ENCODE data around the gene KCNQ1. TPM values are rescaled to one million over a fixed set of nuclear protein-coding genes. Genes with fewer than 3 reads are reported as not detected.

The KCNQ1 gene
- polyA plus RNA-seq, 1 of the 3 experiments (the other 2 are of a cell fraction) = 0.05 TPM

DNA sequence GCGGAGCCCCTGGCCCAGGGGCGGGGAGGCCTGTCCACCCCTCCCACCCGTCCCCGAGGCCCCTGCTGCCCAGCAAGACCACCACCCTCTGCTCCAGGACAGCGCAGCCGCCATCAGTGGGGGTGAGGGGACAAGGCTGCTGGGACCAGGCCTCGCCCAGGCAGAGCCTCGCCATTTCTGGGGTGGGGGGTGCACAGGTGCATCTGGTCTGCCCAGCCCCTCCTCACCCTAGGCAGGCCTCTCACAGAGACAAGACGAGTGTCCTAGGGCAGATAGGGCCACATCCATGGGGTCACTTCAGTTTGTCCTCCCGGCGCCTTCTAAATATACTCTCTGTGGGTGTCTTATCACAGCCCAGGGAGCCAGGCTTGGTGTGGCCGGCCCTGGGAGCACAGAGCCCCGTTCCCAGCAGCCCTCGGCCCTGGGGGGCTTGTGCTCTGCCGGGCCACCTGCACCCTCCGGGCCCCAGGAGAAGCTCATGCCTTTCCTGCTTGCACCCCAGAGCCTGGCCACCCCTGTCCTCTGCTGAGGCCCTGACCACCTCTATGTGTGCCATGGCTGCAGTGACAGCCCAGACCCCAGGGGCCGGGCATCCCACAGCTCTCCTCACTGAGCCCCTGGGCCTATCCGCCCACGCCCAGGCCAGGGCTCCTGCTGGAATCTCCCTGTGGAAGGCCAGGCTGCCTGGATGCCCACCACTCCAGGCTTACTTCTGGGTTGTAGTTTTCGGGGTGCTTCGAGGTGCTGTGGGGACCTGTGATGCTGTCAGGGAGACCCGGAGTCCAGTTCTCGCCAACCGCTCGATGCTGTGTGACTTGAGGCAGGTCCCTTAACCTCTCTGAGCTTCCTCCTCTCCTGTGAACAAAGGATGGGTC is 70.8 kb downstream of the KCNQ1 start (continued):
- TF ChIP-seq, protein P1, sequence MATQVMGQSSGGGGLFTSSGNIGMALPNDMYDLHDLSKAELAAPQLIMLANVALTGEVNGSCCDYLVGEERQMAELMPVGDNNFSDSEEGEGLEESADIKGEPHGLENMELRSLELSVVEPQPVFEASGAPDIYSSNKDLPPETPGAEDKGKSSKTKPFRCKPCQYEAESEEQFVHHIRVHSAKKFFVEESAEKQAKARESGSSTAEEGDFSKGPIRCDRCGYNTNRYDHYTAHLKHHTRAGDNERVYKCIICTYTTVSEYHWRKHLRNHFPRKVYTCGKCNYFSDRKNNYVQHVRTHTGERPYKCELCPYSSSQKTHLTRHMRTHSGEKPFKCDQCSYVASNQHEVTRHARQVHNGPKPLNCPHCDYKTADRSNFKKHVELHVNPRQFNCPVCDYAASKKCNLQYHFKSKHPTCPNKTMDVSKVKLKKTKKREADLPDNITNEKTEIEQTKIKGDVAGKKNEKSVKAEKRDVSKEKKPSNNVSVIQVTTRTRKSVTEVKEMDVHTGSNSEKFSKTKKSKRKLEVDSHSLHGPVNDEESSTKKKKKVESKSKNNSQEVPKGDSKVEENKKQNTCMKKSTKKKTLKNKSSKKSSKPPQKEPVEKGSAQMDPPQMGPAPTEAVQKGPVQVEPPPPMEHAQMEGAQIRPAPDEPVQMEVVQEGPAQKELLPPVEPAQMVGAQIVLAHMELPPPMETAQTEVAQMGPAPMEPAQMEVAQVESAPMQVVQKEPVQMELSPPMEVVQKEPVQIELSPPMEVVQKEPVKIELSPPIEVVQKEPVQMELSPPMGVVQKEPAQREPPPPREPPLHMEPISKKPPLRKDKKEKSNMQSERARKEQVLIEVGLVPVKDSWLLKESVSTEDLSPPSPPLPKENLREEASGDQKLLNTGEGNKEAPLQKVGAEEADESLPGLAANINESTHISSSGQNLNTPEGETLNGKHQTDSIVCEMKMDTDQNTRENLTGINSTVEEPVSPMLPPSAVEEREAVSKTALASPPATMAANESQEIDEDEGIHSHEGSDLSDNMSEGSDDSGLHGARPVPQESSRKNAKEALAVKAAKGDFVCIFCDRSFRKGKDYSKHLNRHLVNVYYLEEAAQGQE (IDR thresholded peaks at IDR 0.05; ENCODE audit: low read depth, low read length) = no peak

DNA sequence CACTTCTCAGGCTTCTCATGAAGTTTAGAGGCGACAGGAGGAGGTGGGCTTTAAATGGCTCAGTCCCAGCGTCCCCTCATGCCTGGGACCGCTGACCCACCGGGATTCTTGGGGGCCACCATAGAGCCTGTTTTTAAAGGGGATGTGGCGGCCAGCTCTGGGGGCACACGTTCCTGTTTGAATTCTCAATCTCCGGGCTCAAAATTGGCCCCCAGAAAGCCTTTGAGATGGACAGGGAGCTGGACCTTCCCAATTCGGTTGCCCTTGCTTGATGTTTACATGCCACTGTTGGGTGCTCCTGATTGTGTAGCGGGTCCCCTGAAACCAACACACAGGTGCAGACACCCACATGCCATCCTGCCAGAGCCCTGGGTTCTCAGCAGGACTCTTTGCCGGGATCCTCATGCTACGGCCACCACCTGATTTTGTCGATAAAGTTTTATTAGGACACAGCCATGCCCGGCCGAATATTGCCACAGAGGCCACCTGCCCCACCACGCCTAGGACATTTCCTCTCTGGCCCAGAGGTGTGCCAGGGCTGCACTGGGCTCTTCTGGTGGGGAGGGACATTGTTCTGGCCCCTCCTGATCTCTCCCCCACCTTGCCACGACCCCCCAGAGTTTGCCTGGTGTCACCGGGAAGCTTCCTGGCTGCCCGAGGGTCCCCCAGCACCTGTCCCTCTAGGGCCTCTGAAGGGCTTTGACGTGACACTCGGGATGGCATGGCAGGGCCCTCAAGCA is 71.6 kb downstream of the KCNQ1 start:
- Histone ChIP-seq H3K9ac (no peak overlapping the region), H3K9me3 (no peaks in the 10 kb centered on the region), H3K4me1 (ENCODE audit: control insufficient read depth in 1 of 2, insufficient read depth in 2 of 2, low read depth in 1 of 2, low read length in 1 of 2) (no peaks in the 10 kb centered on the region; a peak in 1 of 4 replicates), H3K9me2 (no peaks in the 10 kb centered on the region), H3K36me3 (replicated peaks in 1 of 2; ENCODE audit: control insufficient read depth in 1 of 2, insufficient read depth in 2 of 2, low read length in 1 of 2) (no peaks in the 10 kb centered on the region), H4K20me1 (ENCODE audit: insufficient read depth) (no peaks in the 10 kb centered on the region), H3K4me2 (no peak overlapping the region), H3K27me3 (ENCODE audit: insufficient read depth) (no peaks in the 10 kb centered on the region), H3F3A (replicated peaks; ENCODE audit: insufficient read depth) (no peaks in the 10 kb centered on the region), H3K27ac (ENCODE audit: low read depth in 2 of 2, low read length in 1 of 2) (no peak overlapping the region), H3K79me2 (ENCODE audit: insufficient read depth) (no peaks in the 10 kb centered on the region), H2AFZ (ENCODE audit: low read depth) (no peak overlapping the region), H3K4me3 (ENCODE audit: low read depth in 2 of 2, low read length in 1 of 2) (no peak overlapping the region)
- ChIA-PET POLR2A (interaction anchor here (0.6 kb wide), 1 partner anchor 94 kb away, joined by 4 read pairs; no protein-coding TSS in a partner anchor), CTCF (interaction anchor here (0.9 to 5.5 kb wide), 4 partner anchors 15 to 373 kb away, joined by 3 to 21 read pairs (median 6); no protein-coding TSS in a partner anchor)
- DNase-seq = peak; percentile 9
- WGBS (ENCODE audit: low lambda C conversion rate) = 69% methylated on average over 15 of the region's 20 CpGs
- TF ChIP-seq NFIC (IDR thresholded peaks at IDR 0.05; ENCODE audit: borderline replicate concordance) = no peak
- TF ChIP-seq SIN3A (IDR thresholded peaks at IDR 0.05; ENCODE audit: borderline replicate concordance, low read depth, low read length) = no peak
- TF ChIP-seq FOXM1 (IDR thresholded peaks at IDR 0.05; ENCODE audit: low read depth) = no peak
- no peak for TF ChIP-seq RXRA (IDR thresholded peaks at IDR 0.05; ENCODE audit: borderline replicate concordance, low read depth)
- TF ChIP-seq, protein P2, sequence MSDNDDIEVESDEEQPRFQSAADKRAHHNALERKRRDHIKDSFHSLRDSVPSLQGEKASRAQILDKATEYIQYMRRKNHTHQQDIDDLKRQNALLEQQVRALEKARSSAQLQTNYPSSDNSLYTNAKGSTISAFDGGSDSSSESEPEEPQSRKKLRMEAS (IDR thresholded peaks at IDR 0.05; ENCODE audit: low read depth) = no peak
- no peak for TF ChIP-seq TCF12 (IDR thresholded peaks at IDR 0.05)
- TF ChIP-seq, protein P1 (IDR thresholded peaks at IDR 0.05; ENCODE audit: low read depth, low read length) = no peak
- no peak for TF ChIP-seq RFX5 (IDR thresholded peaks at IDR 0.05; ENCODE audit: low read length)
- no peak for TF ChIP-seq GABPA (IDR thresholded peaks at IDR 0.05; ENCODE audit: low read depth)
- TF ChIP-seq, protein P3, sequence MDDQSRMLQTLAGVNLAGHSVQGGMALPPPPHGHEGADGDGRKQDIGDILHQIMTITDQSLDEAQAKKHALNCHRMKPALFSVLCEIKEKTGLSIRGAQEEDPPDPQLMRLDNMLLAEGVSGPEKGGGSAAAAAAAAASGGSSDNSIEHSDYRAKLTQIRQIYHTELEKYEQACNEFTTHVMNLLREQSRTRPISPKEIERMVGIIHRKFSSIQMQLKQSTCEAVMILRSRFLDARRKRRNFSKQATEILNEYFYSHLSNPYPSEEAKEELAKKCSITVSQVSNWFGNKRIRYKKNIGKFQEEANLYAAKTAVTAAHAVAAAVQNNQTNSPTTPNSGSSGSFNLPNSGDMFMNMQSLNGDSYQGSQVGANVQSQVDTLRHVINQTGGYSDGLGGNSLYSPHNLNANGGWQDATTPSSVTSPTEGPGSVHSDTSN (IDR thresholded peaks at IDR 0.05) = no peak
- TF ChIP-seq, protein P4, sequence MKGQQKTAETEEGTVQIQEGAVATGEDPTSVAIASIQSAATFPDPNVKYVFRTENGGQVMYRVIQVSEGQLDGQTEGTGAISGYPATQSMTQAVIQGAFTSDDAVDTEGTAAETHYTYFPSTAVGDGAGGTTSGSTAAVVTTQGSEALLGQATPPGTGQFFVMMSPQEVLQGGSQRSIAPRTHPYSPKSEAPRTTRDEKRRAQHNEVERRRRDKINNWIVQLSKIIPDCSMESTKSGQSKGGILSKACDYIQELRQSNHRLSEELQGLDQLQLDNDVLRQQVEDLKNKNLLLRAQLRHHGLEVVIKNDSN (IDR thresholded peaks at IDR 0.05; ENCODE audit: borderline replicate concordance, low read depth) = no peak

Data from SK-N-SH (cell line).